HG02943 (cell line): ENCODE results near the gene TSPEAR.

ENCODE experiments used
- ATAC-seq: cut with Tn5 transposase; IDR thresholded peaks from one replicate; pipeline ENCODE4 v1.9.1; 2021; ENCODE audit warnings: mild to moderate bottlenecking, low read depth, moderate library complexity; ENCODE audit not compliant: unreplicated experiment

The TSPEAR gene

DNA sequence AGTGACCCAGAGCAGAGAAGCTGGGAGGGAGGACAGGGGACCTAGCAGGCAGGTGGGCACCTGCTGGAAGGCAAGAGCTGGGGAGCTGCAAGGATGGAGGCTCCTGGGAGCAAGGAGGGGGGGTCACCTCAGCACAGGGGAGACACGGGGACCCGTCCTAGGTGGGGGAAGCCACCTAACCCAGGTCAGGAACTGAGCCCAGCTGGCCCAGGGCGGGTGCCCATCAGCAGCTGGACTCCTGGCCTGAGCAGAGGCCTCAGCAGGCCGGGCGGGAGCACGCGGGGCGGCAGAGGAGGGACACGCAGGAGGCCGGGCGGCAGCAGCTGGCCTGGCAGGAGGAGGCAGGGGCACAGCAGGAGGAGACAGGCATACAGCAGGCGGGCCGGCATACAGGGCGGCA is 172.3 kb downstream of the TSPEAR start:
- ATAC-seq, result no peak

DNA sequence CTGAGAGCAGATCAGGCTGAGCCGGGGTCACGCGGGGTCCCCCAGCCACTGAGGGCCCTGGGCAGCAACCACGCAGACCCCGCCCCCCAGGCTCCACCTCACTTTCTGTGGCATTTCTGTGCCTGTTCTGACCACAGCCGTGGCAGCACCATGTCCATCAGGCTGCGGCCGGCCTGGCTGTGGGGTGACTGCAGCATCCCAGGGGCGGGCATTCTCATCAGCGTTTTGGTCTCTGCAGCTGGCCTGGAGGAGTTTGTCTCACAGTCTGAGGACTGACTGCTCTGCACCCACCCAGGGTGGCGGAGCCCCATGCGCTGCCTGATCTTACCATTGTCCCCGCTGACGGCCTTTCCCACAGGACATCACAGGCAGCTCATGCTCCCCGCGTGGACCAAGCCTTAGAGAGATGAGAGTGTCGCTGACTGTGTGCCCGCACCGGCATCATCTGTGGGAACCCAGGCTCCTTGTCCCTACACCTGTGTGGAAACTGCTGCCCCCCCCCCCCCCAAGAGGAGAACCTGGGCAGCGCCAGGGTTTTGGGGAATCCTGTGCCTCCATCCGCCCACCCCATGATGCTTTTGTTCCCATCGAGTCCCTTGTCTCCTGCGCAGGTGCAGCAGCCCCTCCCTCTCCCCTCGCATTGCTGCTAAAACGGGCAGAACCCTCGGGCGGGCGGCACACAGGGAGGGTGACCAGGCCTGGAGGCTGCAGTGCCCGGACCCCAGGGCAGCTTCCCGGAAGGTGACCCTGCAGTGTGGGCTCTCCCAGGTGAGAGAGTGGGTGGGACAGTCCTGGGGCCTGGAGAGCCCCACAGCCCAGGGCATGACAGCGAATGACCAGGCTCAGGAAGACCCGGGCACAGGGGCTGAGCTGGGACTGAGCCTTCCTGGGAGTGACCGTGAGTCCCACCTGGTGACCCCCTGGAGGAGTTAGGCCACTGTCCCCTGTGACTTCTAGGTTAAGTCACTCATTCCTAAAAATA is 173.2 kb downstream of the TSPEAR start:
- ATAC-seq, result no peak

DNA sequence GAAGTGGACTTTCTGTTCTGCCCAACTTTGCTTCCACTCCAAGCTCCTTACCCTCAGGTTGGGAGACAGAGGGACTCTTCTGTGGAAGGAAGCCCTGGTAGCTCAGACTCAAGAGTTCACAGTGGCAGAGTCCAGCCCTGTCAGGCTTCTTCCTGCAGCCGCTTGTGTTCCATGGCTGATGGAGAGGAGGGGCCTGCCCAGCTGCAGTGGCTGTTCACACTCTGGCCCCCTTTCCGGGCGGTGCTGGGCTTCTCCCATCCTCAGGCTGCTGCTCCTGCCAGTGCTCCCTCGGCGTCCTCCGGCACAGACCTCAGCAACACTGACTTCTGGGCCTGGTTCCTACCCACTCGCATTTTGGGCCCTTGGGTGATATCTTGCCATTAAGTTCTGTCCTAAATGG is 175.4 kb downstream of the TSPEAR start:
- ATAC-seq, result no peak

DNA sequence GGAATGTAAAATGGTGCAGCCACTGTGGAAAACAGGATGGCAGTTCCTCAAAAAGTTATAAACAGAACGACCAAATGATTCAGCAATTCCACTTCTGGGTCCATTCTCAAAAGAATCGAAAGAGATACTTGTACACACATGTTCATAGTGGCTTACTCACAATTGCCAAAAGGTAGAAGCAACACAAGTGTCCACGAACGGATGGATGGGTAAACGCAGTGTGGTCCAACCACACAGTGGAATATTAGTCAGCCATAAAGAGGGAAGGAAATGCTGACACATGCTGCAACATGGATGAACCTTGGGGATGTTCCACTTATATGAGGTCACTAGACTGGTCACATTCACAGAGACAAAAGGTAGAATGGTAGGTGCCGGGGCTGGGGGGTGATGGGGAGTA is 176.7 kb downstream of the TSPEAR start:
- no peak for ATAC-seq

DNA sequence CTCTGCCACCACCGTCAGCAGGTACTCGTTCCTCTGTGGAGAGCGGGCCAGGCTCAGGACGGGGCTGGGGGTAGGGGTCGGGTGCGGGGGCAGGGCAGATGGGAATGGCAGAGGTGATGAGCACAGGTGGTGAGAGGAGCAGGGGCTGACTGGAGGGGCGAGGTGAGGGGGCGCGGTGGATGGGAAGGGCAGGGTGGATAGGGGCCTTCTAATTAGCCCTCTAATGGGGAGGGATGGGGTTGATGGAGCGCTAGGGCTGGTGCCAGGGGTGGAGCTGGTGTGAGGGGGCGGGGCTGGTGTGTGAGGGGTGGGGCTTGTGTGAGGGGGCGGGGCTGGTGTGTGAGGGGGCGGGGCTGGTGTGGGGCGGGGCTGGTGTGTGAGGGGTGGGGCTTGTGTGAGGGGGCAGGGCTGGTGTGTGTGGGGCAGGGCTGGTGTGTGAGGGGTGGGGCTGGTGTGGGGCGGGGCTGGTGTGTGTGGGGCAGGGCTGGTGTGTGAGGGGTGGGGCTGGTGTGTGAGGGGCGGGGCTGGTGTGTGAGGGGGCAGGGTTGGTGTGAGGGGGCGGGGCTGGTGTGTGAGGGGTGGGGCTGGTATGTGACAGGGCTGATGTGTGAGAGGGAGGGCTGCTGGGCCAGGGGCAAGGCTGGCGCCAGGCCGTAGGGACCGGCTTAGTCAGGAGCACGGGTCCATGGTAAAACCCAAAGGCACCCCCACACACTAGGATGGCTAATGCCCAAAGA is 177.3 kb downstream of the TSPEAR start:
- ATAC-seq, result no peak

DNA sequence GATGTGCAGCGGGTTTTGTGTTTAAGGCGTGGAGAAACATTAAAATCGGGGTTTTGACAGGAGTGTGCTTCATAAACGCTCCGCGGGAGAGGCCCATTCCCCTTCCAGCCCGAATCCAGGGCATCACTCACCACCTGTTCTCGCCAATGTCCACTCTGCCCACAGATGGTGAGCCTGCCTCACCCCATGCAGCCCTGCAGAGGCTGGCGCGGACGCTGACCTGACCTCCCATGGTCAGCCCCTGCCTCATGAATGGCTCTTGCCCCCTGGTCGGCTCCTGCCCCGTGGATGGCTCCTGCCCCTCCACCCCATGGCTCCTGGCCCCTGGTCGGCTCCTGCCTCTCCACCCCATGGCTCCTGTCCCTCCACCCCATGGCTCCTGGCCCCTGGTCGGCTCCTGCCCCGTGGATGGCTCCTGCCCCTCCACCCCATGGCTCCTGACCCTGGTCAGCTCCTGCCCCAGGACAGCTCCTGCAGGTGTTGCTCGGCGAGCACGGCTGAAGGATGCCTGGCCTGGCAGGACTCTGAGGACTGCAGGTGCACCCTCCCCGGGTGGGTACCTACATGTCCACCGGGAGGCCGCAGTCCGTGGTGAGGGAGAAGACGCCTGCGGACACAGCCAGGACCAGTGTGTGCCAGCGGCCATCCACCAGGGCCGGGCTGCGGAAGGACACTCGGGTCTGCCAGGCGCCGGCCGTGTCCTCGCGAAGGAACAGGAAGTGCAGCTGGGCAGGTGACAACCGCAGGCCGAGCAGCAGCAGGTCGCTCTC is 178.1 kb downstream of the TSPEAR start:
- no peak for ATAC-seq

DNA sequence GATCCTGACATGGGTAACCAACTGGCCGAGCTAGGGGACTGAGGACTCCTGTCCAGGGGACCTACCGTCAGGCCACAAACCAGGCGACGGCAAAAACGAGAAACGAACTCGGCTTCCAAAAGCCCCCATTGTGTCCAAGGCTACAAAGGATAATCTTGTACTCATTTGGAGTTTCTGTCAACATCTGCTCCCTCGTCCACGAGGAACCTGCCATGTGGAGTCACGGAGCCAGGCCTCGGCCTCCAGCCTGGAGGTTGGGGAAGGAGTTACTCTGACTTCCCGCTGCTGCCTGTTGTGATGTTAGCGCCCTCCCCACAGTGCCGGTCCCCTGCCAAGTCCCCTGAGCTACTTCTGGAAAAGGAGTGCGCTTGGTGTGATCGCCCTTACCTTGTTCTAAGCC is 178.7 kb downstream of the TSPEAR start:
- ATAC-seq, result no peak

DNA sequence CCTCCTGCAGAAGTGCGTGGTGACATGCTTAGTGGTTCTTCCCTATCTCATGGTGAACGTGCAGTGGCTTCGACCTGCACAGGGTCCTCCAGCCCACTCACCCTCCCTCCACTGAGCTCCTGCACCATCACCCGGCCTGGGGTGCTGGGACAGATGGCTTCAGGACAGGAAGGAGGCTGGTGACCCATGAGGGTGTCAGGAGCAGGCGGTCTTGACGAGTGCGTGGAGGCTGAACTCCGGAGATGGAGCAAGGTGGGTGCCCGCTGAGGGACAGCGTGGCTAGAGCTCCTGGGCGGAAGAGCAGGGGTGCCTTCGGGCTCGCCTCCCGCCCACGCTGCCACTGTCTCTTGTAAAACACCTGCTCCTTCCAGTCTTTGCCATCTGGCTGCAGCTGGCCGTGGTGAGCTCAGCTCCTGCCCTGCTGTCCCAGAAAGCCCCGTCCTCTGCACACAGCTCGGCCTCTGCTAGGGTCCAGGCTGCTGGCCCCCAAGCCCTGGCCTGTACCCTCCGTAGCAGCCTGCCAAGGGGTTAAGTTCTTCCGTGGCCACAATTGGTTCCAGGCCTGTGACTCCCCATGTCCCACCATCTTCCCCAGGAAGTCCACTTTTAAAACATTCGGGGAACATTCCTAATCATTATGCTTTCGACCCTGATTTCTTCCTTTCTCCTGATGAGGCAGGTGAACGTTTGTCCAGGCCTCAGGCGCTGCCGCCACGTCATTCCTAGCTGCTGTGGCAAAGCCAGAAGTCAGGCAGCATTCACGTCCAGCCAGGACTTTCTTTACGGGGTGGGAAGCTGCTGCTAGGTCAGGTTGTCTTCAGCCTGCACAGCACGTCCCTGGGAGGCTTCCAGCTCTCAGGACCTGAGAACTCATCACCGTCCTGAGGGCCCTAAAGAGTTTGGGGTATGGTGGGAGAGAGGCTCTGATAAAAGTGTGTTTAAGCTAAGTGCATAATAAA is 179.5 kb downstream of the TSPEAR start:
- no peak for ATAC-seq

DNA sequence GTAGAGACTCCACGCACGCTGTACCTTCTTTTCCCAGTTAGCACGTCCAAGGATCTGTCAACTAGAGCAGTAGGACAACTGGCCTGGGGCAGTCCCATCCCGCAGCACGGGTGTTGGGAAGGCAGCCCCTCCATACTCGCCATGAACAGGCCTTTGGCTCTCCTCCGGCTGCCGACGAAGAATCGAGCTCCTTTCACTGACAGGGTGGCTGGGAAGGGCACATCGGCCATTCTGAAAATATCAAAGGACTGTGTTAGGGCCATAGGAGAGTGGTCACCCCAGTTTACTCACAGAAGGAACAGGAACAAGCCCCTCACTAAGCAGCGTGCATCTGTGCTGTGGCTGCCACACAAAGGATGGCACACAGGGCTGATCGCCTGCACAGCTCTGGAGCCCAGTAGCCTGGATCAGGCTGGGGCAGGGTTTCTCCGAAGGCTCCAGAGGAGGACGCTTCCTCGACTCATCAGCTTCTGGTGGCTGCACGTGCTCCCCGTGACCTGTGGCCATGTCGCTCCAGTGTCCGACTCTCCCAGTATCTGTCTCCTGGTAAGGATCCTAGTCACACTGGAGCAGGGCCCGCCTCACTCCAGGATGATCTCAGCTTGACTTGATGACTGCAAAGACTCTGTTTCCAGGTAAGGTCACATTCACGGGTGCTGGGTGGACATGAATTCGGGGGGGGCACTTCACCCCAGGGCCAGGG is 180.3 kb downstream of the TSPEAR start:
- ATAC-seq, result no peak

DNA sequence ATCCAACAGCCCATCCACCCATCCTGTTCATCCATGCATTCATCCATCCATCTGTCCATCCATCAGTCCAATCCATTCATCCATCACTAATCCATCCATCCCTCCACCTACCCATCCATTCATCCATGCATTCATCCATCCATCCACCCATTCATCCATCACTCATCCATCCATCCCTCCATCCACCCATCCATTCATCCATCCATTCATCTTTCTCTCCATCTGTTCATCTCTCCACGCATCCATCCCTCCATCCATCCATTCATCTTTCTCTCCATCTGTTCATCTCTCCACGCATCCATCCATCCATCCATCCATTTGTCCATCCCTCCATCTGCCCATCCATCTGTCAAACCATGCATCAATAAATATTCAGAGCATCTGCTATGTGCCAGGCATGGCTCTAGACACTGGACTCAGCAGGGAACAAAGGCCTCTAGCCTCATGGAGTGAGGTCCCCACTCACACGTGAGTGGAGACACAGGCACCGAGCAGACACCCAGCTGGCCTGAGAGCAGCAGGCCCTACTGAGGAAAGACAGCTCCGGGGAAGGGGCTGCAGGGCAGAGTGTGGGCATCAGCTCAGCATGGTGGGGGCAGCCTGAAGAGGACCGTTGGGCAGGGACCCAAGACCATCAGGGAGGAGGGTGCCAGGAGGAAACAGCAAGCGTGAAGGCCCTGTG is 181.0 kb downstream of the TSPEAR start:
- no peak for ATAC-seq

DNA sequence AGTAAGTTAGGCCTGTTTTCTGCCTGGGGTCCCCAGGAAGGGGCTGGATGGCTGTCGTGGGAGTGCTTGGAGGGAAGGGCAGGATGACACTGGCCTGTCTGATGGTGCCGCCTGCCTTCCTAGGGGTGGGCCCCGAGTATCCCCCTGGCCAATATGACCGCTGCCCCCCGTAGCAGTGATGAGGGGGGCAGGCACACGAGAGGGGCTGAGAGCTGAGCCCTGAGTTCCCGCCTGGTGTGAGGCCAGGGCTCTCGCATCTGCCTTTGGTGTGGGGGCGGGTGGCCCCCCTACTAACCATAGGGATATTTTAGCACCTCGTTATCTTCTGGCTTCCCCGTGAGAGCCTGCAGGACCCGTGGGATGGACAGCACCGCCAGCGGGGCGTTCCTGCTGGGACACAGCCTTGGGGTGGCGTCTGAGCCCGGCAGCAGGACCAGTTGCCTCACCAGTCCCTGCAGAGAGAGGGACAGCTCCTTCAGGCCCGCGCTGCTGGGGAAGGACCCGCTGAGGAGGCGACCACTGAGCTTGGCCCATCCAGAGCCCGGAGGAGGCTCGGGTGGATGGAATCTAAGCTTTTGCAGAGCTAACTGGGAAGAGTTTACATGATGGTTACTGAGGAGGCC is 181.8 kb downstream of the TSPEAR start:
- ATAC-seq, result no peak

DNA sequence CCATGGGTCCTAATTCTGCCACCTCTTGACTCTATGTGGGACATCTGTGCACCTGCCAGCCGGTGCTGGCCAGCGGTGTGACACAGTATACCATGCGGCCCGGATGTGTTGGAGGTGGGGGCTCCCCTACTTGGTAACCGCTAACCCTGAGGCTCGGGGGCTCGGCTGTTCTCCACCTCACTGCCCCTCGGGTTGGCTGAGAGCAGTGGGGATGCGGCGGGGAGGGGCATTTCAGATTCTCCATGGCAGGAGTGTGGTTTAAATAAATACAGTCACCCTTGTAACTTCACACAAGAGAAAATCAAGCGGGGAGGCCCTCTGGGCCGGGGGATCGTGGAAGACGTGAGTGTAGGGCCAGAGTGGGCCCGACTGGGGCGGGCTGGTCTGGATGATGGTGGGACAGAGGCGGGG is 182.4 kb downstream of the TSPEAR start:
- ATAC-seq, result no peak

DNA sequence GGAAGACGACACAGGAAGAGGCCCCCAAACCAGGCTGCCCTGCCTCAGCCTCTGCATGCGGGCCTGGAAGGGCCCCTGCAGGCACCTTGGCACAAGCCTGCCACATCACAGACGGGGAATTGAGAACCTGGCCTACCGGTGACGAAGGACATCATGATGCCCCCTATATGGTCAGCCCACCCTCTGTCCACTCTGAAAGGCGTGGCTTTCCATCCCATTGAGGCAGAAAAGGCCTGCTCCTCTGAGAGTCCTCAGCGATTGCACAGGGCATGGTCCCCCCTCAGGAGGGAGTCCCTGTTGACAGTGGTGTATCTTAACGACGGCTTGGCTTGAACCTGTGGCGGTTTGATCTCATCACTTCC is 182.8 kb downstream of the TSPEAR start:
- ATAC-seq, result no peak

DNA sequence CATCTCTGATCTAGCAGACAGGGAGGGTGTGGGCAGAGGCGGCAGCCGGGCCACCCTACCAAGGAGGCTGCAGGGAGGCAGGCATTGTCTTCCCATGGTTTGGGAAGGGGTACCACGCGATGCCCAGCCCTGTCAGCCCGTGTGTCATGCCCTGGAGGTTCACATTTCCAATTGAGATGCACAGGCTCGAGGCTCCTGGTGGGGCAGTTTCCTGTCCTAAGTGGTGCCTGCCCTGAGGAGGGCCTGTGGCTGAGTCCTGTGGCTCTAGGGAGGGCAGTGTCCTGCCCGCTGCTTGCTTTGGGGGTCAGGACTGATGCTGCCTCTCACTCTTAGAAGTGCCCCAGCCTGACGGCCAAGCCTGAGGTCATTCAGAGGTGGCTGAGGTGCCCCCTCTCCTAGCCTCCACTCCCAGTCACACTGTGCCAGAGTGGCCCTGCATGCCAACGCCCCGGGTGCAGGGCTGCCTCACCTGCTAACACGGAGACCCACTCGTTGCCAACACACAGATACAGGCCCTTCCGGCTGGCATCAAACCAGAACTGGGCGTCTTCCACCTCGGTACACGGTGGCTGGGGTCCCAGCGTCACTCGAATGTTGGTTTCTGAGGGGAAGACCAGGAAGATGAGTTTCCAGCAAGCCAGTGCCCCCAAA is 183.3 kb downstream of the TSPEAR start:
- ATAC-seq, result no peak

DNA sequence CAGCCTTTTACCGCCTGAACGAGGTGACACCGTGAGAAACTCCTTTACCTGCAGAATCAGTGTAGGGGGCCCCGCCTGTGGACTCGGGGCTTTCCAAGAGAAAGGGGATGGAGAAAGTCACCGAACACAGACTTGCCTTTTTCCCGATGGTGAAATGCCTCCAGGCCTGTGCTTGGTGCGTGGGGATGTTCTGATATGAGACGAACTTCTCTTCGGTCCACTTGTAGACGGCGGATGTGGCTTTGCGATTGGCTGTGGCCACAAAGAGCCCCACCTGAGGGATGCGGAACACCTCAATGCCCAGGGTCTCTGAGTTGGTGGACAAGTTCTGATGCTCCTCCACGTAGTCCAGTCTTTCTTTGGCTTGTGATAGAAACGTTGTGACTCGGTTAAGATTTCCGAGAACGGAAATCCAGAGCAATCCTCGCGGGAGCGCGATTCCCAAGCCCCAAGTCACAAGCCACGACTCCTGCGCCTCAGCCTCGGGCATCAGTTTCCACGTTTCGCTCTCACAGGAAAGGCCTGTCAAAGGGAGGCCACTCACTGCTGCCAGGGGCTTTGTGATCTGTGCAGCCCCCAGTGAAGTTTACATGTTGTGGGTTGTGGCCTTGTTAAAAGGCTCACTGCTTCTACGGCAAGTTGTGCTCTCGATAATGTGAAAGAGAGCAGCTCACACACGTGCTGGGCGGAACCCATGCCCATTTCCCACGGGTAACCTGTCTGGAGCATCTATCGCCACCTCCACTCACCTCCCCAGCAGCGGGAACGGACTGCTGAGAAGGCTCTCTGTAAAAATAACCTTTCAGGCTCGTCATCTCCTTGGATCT is 184.0 kb downstream of the TSPEAR start:
- ATAC-seq, result no peak

DNA sequence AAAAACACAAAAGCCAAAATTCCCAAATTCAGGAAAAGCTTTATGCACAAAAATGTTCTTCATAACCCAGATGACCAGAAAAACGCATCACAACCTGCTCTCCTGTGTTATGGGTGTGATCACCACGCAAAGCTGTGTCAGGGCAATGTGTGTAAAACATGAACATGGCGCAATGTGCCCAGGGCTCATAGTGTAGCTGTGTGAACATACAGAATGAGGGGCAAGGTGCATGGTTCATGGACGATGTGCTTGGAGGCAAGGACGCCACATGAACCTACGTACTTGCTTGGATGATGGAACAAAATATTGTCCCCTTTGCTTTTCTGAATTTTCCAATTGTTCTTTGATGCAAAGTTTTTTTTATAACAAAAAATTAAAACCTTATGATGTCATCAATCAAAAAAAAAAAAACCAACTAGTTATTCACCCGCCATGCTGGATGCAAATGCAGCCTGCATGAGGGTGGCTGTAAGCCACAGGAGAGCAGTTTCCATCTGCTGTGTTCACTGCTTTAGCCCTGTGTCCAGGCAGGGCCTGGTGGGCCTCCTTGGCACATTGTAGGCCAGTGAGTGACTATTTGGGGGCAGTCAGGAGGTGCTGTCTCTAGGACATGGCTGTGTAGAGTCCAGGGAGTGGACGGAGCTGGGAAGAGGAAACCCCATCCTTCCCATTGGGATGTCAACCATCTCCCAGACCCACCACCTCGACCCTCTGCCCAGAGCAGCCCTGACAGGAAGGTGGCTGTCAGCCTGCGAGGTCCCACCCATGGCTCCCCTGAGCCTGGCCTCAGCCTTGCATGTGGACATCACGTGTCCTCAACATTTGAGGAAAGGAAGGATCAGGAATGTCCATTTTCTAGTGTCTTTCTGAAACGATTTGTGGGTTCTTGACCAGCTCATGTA is 185.0 kb downstream of the TSPEAR start:
- no peak for ATAC-seq
